ENCODE results near the gene JAG2. TPM values are rescaled to one million over a fixed set of nuclear protein-coding genes. Genes with fewer than 3 reads are reported as not detected.

JAG2 gene
- total and polyA plus RNA-seq, 10 donors = 3.0 to 14.3 (median 6.4) TPM

DNA sequence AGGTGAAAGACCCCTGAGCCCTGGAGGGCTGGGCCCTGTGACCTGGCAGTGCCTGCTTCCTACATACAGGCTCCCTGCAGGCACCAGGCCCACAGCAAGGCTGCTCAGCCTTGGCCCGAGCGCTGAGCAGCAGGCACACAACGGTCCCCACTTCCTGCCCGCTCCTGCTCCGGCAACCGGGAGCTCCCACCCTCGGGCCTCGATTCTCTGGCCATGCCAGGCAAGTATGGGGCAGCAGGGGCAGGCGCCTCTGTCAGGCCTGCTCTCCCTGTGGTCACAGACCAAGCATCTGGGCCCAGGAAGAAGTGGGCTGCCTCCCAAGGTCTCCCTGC lies 43.1 kb upstream of the JAG2 start:
- WGBS, 5 donors = 70 to 81% (median 74%) methylated on average over 8 to 9 of the region's 9 CpGs
- H3K9me3 ChIP-seq = no peaks in the 10 kb centered on the region
- peaks cover 0 to 70% (median 39%) of the 10 kb centered on the region in 6 donors for H3K36me3 ChIP-seq
- H3K4me3 ChIP-seq = no peak overlapping the region
- DNase-seq = no peak
- no peaks in the 10 kb centered on the region for H3K27me3 ChIP-seq (replicated peaks in 1 of 7)
- TF ChIP-seq POLR2AphosphoS5 (IDR thresholded peaks at IDR 0.05) = peak; percentile 24 to 78 (median 68)
- TF ChIP-seq, protein P1, sequence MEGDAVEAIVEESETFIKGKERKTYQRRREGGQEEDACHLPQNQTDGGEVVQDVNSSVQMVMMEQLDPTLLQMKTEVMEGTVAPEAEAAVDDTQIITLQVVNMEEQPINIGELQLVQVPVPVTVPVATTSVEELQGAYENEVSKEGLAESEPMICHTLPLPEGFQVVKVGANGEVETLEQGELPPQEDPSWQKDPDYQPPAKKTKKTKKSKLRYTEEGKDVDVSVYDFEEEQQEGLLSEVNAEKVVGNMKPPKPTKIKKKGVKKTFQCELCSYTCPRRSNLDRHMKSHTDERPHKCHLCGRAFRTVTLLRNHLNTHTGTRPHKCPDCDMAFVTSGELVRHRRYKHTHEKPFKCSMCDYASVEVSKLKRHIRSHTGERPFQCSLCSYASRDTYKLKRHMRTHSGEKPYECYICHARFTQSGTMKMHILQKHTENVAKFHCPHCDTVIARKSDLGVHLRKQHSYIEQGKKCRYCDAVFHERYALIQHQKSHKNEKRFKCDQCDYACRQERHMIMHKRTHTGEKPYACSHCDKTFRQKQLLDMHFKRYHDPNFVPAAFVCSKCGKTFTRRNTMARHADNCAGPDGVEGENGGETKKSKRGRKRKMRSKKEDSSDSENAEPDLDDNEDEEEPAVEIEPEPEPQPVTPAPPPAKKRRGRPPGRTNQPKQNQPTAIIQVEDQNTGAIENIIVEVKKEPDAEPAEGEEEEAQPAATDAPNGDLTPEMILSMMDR (IDR thresholded peaks at IDR 0.05 in 8 of 11, conservative IDR thresholded peaks at IDR 0.05 in 3 of 11) = no peak
- no peak for TF ChIP-seq POLR2A (IDR thresholded peaks at IDR 0.05)
- intact Hi-C loops (cut with DNase I; ENCODE audit: low total_unique reads) = no loop called here
- H3K27ac ChIP-seq = peak overlapping the region in 2 of 8 donors; percentile 4 to 38
- peaks cover 0 to 42% (median 23%) of the 10 kb centered on the region in 6 donors for H3K4me1 ChIP-seq

DNA sequence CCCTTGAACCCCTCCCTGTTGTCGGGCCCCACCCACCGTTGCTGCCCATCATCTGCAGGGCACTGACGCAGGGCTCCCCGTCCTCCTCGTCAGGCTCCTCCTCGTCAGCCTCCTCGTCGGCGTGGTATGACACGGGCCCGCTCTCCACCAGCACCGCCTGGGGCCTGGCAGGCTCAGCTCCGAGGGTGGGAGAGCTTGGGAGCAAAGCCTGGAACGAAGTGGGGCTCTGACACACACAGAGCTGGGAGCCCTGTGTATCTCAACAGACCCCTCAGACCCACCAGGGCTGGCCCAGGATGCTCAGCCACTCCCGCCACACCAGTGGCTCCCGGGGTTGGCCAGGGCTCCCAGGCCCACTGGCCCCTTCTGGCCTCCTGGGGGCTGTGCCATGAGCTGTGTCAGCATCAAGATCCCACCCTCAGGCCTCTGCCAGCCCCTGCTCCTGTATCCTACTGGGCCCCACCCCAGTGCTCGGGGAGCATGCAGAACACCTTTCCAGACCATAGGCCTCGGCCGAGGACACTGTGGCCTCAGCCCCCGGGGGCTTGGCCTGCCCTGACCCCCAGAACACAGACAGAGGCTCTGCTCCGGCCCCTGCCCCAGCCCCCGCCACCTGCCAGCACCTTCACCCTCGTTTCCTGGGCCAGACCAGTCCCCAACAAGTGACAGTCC lies 42.6 kb upstream of the JAG2 start:
- 86 to 93% (median 90%) methylated on average over 22 to 23 of the region's 23 CpGs for WGBS, 5 donors
- no peaks in the 10 kb centered on the region for H3K9me3 ChIP-seq
- TF ChIP-seq, protein P1 (IDR thresholded peaks at IDR 0.05 in 8 of 11, conservative IDR thresholded peaks at IDR 0.05 in 3 of 11) = no peak
- TF ChIP-seq POLR2AphosphoS5 (IDR thresholded peaks at IDR 0.05) (no peak), POLR2A (IDR thresholded peaks at IDR 0.05) (no peak)
- no peak for DNase-seq
- no peaks in the 10 kb centered on the region for H3K27me3 ChIP-seq (replicated peaks in 1 of 7)
- peak overlapping the region in 2 of 8 donors; percentile 4 to 38 for H3K27ac ChIP-seq
- H3K36me3 ChIP-seq = peaks cover 0 to 65% (median 34%) of the 10 kb centered on the region in 6 donors
- no peak overlapping the region for H3K4me3 ChIP-seq
- intact Hi-C loops (cut with DNase I; ENCODE audit: low total_unique reads) = no loop called here
- peaks cover 0 to 43% (median 20%) of the 10 kb centered on the region in 6 donors for H3K4me1 ChIP-seq

DNA sequence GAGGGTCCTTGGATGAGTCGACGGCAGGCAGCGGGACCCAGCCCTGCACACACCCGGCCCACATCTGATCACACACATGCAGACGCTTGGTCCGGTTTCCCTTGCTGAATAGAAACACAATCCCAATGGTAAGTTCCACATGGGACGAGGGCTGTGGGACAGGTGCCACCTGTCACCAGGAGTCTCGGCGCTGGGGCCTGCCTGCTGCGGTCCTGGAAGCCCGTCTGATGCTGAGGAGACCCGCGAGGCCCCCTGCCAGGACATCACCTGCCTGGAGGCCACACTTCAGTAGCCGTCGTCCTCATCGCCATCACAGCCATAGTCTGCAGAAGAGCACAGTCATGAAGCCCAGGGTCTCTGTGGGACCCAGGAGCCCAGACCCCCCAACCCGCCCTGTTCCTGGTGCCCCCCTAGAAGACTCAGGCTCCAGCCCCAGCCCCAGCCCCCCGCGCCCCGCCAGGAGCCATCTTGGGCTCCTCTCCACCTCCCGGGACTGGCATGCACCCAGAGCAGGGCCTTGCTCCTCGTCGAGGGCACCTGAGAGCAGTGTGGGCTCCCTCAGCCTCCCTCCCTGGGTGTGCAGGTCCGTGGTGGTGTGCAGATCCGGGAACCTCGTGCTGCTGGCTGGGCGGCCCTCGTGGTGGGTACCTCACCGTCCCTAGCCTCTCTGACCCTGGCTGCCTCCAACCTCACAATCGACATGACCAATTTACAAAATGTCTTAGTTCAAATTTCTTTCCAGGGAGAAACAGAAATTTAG lies 41.9 kb upstream of the JAG2 start:
- Histone ChIP-seq H3K9me3 (no peaks in the 10 kb centered on the region), H3K27me3 (replicated peaks in 1 of 7) (no peaks in the 10 kb centered on the region), H3K36me3 (peaks cover 0 to 62% (median 34%) of the 10 kb centered on the region in 6 donors), H3K4me1 (peaks cover 2 to 47% (median 21%) of the 10 kb centered on the region in 6 donors), H3K4me3 (no peak overlapping the region), H3K27ac (no peak overlapping the region)
- DNase-seq = no peak
- TF ChIP-seq, protein P1 (IDR thresholded peaks at IDR 0.05 in 8 of 11, conservative IDR thresholded peaks at IDR 0.05 in 3 of 11) = no peak
- TF ChIP-seq POLR2A (IDR thresholded peaks at IDR 0.05) (no peak), POLR2AphosphoS5 (IDR thresholded peaks at IDR 0.05) (no peak)
- intact Hi-C loops (cut with DNase I; ENCODE audit: low total_unique reads) = no loop called here
- WGBS, 5 donors = 91 to 98% (median 94%) methylated on average over 19 to 30 of the region's 30 CpGs

DNA sequence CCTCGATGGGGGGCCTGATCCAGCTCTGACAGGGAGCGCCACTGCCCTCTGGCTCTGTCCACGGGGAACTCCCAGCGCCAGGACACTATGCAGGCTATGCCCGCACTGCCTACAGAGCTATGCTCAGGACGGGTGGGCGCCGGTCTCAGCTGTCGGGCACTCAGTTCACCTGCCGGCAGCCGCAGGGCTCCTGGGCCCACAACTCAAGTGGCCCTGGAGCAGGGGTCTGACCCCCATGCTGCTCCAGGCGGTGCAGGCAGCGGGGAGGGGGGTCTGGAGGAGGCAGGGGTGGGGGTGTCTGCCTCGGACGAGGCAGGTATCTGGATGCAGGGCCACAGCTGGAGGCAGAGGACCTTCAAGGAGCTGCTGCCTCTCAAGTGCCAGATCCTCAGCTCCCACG lies 41.1 kb upstream of the JAG2 start:
- H3K27me3 ChIP-seq (replicated peaks in 1 of 7) = peaks cover 0 to 2% (median 0%) of the 10 kb centered on the region in 7 donors
- H3K9me3 ChIP-seq = no peaks in the 10 kb centered on the region
- H3K36me3 ChIP-seq = peaks cover 0 to 61% (median 34%) of the 10 kb centered on the region in 6 donors
- intact Hi-C loops (cut with DNase I; ENCODE audit: low total_unique reads) = no loop called here
- DNase-seq = no peak
- 91 to 100% (median 95%) methylated on average over 4 to 16 of the region's 16 CpGs for WGBS, 5 donors
- H3K4me3 ChIP-seq = no peak overlapping the region
- no peak overlapping the region for H3K27ac ChIP-seq
- TF ChIP-seq POLR2AphosphoS5 (IDR thresholded peaks at IDR 0.05) = no peak
- no peak for TF ChIP-seq POLR2A (IDR thresholded peaks at IDR 0.05)
- TF ChIP-seq, protein P1 (IDR thresholded peaks at IDR 0.05 in 8 of 11, conservative IDR thresholded peaks at IDR 0.05 in 3 of 11) = no peak
- peaks cover 7 to 55% (median 27%) of the 10 kb centered on the region in 6 donors for H3K4me1 ChIP-seq

All from spleen (tissue), 11 donors.